Measurements from ENCODE around the gene METTL8.

METTL8 gene, protein sequence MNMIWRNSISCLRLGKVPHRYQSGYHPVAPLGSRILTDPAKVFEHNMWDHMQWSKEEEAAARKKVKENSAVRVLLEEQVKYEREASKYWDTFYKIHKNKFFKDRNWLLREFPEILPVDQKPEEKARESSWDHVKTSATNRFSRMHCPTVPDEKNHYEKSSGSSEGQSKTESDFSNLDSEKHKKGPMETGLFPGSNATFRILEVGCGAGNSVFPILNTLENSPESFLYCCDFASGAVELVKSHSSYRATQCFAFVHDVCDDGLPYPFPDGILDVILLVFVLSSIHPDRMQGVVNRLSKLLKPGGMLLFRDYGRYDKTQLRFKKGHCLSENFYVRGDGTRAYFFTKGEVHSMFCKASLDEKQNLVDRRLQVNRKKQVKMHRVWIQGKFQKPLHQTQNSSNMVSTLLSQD

GRCh38 chr2:171433763-171434012 is at the start of gene METTL8:
METTL8 (minus strand) TSS chr2:171433990; CDS start chr2:171392185, 41,805 bp downstream.
- no peak for DNase-seq

- no peak for DNase-seq
Observed at GRCh38 chr2:171482877-171483276, 49.1 kb upstream of the METTL8 start.

DNA sequence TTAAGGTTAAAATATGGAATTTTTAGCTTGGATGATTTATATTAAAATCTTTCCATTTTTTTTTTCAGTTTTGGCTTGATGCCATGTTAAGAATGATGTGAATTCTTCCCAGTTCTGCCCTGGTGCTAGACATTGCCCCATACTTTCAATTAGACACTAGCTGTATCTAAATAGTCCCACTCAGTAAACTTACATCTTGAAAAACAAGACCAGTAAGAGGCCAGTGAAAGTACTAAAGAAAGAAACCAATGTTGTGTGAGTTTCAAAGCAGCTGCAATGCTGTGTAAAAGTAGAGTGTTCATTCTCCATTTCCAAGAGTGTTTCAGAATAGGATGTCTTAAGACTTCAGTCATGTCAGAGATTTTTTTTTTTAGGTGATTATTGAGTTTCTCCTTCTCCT is 48.5 kb upstream of the METTL8 start:
- DNase-seq = no peak

DNA sequence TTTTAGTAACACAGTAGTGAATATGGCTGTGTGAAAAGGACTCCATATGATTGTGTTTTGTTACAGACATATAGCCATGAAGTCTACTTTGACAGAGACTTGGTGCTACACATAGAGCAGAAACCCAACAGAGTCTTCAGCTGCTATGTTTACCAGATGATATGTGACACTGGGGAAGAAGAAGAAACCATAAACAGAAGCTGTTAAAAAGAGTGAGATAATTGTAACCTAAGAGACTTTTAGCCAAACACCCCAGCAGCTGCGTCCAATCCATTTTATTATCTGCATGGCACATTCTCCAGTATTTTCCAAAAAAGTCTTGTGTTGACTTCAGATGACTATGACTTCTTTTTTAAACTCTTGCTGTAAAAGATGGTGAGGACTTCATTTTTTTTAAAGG is 47.1 kb upstream of the METTL8 start:
- no peak for DNase-seq

GRCh38 chr2:171479154-171479814 is 45.5 kb upstream of the METTL8 start:
- DNase-seq = peak; percentile 61

DNA sequence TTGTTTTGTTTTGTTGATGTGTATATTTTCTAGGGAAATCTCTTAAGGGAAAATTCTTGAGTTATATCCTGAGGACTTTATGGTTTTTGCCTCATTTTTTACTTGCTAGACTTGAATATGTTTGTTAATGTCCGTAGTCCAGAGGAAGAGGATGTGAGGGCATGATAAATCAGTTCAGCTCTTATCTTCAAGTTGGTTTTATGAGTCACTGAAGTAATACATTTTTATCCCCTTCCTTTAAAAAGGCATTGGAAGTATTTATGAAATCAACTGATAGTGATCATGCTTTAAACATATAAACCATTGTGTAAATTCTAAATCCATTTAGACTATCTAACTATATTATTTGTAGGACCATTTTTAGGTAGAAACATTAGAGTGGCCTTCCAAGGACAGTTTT is 44.6 kb upstream of the METTL8 start:
- DNase-seq = no peak

DNA sequence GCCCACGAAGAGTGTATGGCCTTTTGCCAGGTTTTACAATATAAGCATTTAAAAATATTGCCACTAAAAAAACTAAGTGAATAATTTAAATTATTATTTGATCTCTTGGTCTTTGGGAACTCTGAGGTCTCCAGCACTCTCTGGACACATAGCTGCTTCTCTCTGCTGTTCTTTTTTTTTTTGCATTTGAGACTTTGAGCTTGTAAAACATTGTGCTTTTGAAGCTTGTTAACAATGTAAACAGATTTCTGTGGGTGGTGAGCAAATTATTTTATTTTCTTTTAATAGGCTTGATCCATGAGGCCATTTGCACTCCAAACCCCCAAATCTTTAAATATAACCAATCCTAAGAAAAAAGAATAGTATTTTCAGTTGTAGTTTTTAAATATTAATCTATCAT is 42.2 kb upstream of the METTL8 start:
- no peak for DNase-seq

GRCh38 chr2:171470129-171470528 is 36.3 kb upstream of the METTL8 start:
- no peak for DNase-seq

- no peak for DNase-seq
Observed at GRCh38 chr2:171469176-171469575, 35.4 kb upstream of the METTL8 start.

GRCh38 chr2:171460537-171460936 is 26.7 kb upstream of the METTL8 start:
- no peak for DNase-seq

- DNase-seq = no peak
Observed at GRCh38 chr2:171459498-171459897, 25.7 kb upstream of the METTL8 start.

GRCh38 chr2:171452773-171453172 is 19.0 kb upstream of the METTL8 start:
- DNase-seq = no peak

DNA sequence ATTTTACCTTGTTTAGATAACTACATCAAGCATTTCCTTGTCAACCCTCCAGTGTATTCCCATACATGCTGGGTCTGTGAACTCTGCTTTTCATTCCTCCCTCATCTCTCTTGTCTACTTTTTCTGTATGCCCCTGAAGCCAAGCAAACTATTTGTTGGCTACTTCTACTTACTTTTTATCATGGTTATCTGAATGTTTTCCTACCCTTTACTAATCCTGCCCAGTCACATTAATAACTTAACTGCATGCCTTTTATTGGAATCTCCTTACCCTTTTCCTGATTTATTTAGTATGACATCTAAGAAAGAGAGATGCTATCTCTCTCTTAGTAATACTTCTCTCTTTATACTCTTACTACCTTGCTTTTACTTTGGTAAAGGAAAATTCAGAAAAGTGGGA is 17.3 kb upstream of the METTL8 start:
- DNase-seq = no peak

DNA sequence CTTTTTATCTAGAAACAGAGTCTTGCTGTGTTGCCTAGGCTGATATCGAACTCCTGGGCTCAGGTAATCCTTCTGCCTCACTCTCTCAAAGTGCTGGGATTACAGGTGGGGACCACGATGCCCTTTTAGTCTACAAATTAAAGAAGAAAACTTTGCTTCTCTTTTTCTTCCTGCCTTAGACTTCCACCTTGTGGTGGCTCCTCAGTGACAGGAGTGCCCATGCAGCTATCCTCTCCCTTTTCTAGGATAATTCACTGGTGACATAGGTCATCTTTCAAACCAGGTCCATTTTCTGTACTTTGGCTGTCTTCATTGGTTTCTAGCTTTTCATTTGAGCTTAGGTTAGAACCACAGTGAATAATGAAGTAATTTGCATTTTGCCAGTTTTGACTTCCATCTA is 13.9 kb upstream of the METTL8 start:
- DNase-seq = no peak

- DNase-seq = no peak
Observed at GRCh38 chr2:171441470-171441869, 7.7 kb upstream of the METTL8 start.

DNA sequence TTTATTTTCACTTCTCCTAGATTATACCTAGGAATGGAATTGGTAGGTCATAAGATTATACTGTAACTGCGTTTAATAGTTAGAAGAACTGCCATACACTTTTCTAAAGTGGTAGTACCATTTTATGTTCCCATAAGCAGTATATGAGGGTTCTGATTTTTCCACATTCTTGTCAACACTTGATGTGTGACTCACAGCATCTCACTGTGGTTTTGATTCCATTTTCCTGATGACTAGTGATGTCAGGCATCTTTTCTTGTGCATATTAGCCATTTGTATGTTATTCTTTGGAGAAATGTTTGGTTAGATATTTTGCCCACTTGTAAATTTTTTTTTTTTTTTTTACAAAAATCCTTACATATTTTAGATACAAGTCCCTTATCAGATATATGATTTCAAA is 2.5 kb upstream of the METTL8 start:
- peak; percentile 35 for DNase-seq

DNA sequence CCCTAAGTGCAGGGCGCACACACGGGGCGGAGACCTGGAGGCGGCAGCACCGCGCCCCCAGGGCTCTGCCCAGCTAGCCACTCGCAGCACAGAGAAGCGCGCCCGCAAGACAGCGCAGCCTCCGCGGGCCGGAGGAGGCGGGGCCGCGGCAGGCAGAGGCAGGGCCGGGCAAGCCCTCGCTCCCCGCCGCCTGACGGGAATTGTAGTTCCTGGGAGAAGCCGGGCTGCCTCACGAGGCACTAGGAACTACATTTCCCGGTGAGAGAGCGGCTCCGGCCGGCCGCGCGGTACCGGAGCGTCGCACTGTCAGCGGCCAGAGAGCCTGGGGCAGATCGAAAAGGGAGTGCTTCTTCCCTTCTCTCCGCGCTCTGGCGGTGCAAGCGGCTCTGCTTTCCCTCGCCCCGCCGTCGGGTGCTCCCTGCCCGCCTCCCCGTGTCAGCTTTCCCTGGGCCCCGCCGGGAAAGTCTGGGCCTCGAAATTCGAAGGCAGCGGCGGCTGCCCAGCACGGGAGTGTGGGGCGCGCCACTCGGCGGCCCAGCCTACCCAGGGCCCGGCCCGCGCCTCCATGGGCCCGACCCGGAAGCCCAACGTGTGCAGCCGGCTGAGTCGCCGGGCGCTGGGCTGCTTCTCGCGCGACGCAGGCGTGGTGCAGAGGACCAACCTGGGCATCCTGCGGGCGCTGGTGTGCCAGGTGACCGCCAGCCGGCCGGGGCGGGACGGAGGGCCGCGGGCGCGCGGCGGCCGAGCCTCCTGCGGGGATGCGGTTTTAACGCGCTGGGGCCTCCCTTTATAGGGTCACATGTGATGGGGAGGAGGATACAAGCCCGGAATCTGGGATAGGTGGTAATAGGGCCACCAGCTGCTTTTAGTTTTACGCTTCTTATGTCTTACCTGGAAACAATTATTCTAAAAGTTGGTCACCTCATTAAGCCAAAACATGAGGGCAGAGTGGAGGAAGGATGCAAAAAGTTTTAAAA is 511 bp upstream of the METTL8 start, which contains the start of gene DCAF17:
TSS of gene DCAF17 (plus strand) at position 214 of the 977 bp plus-strand sequence. CDS start at position 566, 352 bp downstream.
- peak; percentile 98 for DNase-seq

GRCh38 chr2:171432969-171433762 is 624 bp downstream of the METTL8 start:
- DNase-seq = peak; percentile 65

GRCh38 chr2:171432206-171432968 is 1.4 kb downstream of the METTL8 start:
- DNase-seq = peak; percentile 30

GRCh38 chr2:171431677-171432167 is 2.1 kb downstream of the METTL8 start:
- DNase-seq = no peak

Data from activated CD4-positive, alpha-beta T cell treated with anti-CD3 and anti-CD28 coated beads, Interleukin-10, Interleukin-2, amounts not matched to agents 100 ng/mL and 50 ng/mL, durations not matched to agents 16 hours and 8 hours (primary cell).